HG03469 (cell line): Measurements from ENCODE around the gene BCL6.

ENCODE experiments used
- ATAC-seq: cut with Tn5 transposase; IDR thresholded peaks from one replicate; pipeline ENCODE4 v1.9.1; 2021; ENCODE audit warnings: mild to moderate bottlenecking, moderate library complexity, moderate number of reproducible peaks; ENCODE audit not compliant: unreplicated experiment

The BCL6 gene

GRCh38 chr3:187740421-187741399 lies 4.6 kb downstream of the BCL6 start:
- no peak for ATAC-seq

- ATAC-seq, result no peak
Observed at GRCh38 chr3:187739561-187740332, 5.5 kb downstream of the BCL6 start.

- ATAC-seq, result no peak
Observed at GRCh38 chr3:187739094-187739560, 6.1 kb downstream of the BCL6 start.

GRCh38 chr3:187738331-187739093 lies 6.8 kb downstream of the BCL6 start:
- no peak for ATAC-seq

DNA sequence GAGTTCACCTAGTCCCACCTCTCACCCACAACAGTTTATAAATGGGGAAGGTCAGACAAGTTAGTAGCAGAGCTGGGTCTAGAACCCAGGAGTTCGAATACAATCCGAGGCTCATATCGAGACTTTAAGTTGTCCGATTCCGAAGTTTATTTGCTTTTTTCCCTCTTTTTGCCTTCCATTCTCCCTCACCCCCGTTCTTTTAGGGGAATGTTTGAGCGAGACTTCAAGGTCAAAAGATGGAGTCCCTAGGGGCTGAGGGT lies 7.3 kb downstream of the BCL6 start:
- ATAC-seq, result no peak

GRCh38 chr3:187737368-187738070 lies 7.7 kb downstream of the BCL6 start:
- no peak for ATAC-seq

DNA sequence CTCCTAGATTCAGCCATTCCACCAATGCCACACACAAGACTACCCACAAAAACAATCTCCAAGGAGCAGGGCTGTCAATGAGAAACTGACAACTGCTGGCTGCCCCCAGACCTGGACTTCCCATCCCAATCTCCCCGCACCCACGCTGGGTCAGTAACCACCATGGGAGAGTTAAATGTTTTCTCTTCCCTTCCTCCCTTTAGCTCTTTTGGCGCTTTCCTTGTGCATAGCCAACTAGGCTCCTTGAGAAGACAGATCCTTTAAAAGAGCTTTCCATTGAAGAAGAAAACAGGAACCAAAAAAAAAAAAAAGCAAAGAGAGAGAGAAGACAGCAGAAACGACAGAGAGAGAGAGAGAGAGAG lies 8.3 kb downstream of the BCL6 start:
- no peak for ATAC-seq

DNA sequence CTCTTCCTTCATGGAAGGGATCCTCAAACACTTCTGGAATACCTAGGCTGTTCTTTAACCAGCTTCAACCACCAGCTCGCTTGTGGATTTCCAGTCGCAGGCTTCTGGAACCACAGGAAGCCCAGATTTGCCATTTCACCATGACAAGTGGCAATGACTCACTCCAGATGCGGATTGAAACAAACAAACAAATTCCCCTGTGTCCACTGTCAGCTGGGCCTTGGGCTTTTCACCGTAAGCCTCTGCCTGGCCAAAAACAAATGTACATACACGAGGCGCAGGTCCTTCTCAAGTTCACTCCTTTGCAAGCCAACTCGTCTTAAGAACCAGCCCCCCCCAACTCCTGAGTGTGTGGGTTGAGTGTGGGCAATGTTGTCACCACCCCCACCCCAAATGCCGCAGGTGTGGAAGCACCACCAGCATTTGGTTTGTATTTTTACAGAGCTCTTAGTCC lies 8.8 kb downstream of the BCL6 start:
- no peak for ATAC-seq

GRCh38 chr3:187735837-187736236 lies 9.4 kb downstream of the BCL6 start:
- no peak for ATAC-seq

DNA sequence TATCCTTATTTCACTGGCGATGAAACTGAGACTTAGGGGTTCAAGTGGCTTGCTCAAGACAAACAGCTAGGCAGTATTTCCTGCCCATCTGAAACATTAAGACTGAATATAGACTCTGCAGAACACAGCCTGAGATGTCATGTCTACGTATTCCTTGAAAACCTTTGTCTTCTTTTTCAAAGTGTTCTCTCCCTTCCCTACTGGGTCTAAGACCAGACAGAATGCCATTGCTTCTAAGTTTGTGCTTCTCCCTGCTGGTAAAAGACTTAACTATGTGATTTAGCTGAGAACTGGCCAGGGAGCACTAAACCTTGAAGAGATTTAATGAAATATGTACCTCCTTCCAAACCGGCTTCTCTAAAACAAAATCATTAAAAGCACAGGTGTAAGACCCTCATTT lies 9.9 kb downstream of the BCL6 start:
- ATAC-seq, result no peak

DNA sequence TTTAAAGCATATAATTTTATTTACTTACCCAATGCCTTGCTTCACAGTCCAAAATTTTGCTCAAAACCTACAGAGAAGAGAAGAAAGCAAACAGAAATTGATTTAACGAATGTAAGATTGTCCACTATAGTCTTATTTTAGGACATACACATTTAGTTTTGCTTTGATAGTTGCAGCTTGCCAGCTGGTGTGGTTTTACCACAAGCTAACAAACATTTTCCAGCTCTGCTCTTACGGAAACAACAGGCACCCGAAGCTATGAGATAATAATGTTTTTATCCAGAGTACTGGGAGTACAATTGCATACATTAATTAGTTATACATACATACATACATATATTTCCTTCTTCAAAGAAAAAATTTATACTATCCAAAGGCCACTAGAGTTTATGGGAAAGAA lies 10.4 kb downstream of the BCL6 start:
- no peak for ATAC-seq

- ATAC-seq, result no peak
Observed at GRCh38 chr3:187733371-187733770, 11.9 kb downstream of the BCL6 start.

- no peak for ATAC-seq
Observed at GRCh38 chr3:187729598-187729997, 15.7 kb downstream of the BCL6 start.

DNA sequence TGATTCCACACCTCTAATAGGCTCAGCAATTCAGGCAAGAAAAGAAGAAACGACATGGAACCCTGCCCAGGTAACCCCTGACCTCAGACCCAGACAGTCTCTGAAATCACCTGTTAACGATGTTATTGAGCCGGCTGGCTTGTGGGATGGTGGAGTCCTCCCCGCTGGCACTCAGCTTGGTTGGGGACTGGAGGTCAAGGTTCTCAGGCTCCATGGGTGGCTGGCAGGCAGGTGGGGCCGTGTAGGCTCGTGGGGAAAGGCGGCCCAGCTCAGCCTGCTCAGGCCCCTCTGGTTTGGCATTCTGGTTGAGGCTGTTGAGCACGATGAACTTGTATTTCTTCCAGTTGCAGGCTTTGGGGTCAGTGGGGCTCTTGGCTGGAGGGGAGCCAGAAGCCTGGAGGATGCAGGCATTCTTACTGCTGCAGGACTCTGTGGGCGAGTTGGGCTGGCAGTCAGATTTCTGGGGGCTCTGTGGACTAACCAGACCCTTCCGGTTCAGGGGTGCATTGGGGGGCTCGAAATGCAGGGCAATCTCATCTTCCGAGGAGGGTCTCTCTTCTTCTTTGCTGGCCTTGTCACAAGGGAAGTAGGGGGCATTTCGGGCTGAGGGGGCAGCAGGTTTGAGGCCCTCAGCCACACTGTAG lies 16.2 kb downstream of the BCL6 start:
- ATAC-seq, result no peak

DNA sequence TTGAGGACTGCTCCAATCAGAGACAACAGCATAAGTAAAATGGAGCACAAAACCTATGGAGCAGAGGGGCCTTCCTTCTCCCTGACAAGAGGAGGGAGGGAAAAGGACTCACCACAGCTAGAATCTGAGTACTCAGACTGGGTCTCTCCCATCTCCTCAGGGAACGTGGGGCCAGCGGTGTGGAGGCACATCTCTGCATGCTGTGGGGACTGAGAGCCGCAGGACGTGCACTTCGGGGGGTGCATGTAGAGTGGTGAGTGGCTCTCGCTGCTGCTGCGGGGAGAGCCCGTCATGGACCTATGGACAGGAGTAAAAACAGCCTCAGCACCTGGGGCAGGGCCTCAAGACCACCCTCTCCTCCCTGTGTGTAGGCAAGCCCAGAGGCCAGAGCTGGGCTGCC lies 17.0 kb downstream of the BCL6 start:
- no peak for ATAC-seq

GRCh38 chr3:187726564-187726963 lies 18.7 kb downstream of the BCL6 start:
- ATAC-seq, result no peak

DNA sequence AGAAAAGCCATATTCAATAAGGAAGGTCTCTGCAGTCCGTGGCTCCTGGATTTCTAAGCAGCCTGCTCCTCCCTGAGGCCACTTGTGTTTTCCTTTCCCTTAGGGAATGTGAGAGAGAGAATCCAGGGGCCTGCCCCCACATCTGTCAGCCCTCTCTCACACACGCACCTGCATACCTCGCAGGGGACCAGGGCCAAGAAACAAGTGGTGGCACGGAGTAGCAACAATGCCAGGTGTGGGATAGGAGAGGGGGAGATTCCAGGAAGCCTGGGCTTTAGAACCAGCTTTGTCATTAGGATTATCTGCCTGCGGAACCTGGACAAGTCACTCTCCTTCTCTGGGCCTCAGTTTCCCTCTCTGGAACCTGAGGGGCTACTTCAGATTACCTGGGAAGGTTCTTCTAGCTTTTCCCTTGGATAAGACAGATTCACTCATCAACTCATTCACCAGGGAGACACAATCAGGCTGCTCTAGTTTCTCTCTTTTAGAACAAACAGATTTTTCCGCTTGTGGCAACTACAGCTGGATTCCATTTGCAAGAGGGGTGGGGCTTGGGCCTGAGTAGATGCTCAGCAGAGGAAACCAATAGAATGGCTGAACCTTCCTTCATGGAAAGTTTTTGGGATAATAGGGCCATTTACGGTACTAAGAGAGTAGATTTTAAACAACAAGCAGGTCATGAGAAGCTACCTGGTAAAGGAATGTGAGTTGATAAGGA lies 19.5 kb downstream of the BCL6 start:
- no peak for ATAC-seq

GRCh38 chr3:187725224-187725623 lies 20.0 kb downstream of the BCL6 start:
- ATAC-seq, result no peak

- ATAC-seq, result no peak
Observed at GRCh38 chr3:187722206-187722612, 23.1 kb downstream of the BCL6 start.

DNA sequence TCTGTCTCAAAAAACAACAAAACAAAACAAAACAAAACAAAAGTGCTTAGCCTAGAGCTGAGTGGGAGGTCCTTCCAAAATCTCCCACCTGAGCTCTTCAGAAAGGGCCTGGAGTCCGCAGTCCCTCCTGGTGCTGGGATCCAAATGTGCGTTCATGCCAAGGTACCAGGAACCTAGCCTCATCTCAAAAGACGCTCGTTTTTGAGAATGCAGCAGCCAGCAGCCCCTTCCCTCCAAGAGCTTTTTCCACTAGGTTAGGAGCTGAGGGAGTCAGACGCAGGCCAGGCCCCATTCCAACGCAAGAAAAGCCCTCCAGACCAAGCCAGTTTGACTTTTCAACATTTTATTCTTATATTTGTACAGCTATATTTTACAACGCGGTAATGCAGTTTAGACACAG lies 24.2 kb downstream of the BCL6 start:
- ATAC-seq, result no peak
